SHP77 (cell line): ENCODE measurements around the gene FRMD3.

Experiments
- DNase-seq, 2 experiments: peaks; one replicate each; lab custom pipeline; 2025; lab: John Stamatoyannopoulos, UW

The FRMD3 gene

GRCh38 chr9:83283528-83283927, 254.7 kb downstream of the FRMD3 start:
- DNase-seq: no peak

GRCh38 chr9:83281306-83282255, 256.6 kb downstream of the FRMD3 start:
- no peak for DNase-seq

GRCh38 chr9:83280790-83281189, 257.4 kb downstream of the FRMD3 start:
- no peak for DNase-seq

- no peak for DNase-seq
These were observed 257.9 kb downstream of the FRMD3 start for GRCh38 chr9:83280268-83280667.

GRCh38 chr9:83274787-83275186, 263.4 kb downstream of the FRMD3 start:
- DNase-seq: no peak

- DNase-seq: no peak
These were observed 266.5 kb downstream of the FRMD3 start for GRCh38 chr9:83271665-83272071.

- no peak for DNase-seq
These were observed 268.1 kb downstream of the FRMD3 start for GRCh38 chr9:83270116-83270515.

GRCh38 chr9:83267741-83268140, 270.5 kb downstream of the FRMD3 start:
- no peak for DNase-seq

- no peak for DNase-seq
These were observed 271.3 kb downstream of the FRMD3 start for GRCh38 chr9:83266666-83267496.

GRCh38 chr9:83266331-83266665, 271.9 kb downstream of the FRMD3 start:
- no peak for DNase-seq

- no peak for DNase-seq
These were observed 273.9 kb downstream of the FRMD3 start for GRCh38 chr9:83264315-83264714.

- no peak for DNase-seq
These were observed 278.6 kb downstream of the FRMD3 start for GRCh38 chr9:83259558-83259957.

GRCh38 chr9:83257937-83258891, 280.0 kb downstream of the FRMD3 start:
- DNase-seq: no peak

GRCh38 chr9:83247732-83248131, 290.5 kb downstream of the FRMD3 start:
- DNase-seq: no peak

- DNase-seq: no peak
These were observed 292.1 kb downstream of the FRMD3 start for GRCh38 chr9:83245979-83246659.

- no peak for DNase-seq
These were observed 296.1 kb downstream of the FRMD3 start for GRCh38 chr9:83242066-83242465.

GRCh38 chr9:83240671-83241070, 297.5 kb downstream of the FRMD3 start:
- no peak for DNase-seq

- DNase-seq: no peak
These were observed 298.5 kb downstream of the FRMD3 start for GRCh38 chr9:83239747-83240146.

- DNase-seq: no peak
These were observed 299.1 kb downstream of the FRMD3 start for GRCh38 chr9:83238871-83239640.

GRCh38 chr9:83236029-83236696, 302.0 kb downstream of the FRMD3 start:
- DNase-seq: no peak
